HS-5 (cell line): Measurements from ENCODE around the gene LZTR1.

Experiments used
- DNase-seq: peaks from one replicate; pipeline ENCODE4 v3.0.0-alpha.2; 2012; ENCODE audit warnings: low read depth

Gene LZTR1

GRCh38 chr22:20951151-20951931, 30.8 kb upstream of the LZTR1 start:
- DNase-seq, result no peak

GRCh38 chr22:20951932-20952380, 30.1 kb upstream of the LZTR1 start:
- DNase-seq, result no peak

GRCh38 chr22:20952544-20953341, 29.4 kb upstream of the LZTR1 start:
- DNase-seq, result no peak

GRCh38 chr22:20953342-20953608, 28.8 kb upstream of the LZTR1 start:
- DNase-seq, result no peak

GRCh38 chr22:20953668-20954500, 28.2 kb upstream of the LZTR1 start:
- no peak for DNase-seq

GRCh38 chr22:20955548-20955947, 26.5 kb upstream of the LZTR1 start:
- DNase-seq, result no peak

- no peak for DNase-seq
These were observed 25.6 kb upstream of the LZTR1 start for GRCh38 chr22:20956258-20957101.

GRCh38 chr22:20957102-20957682, 24.9 kb upstream of the LZTR1 start:
- no peak for DNase-seq

- DNase-seq, result no peak
These were observed 24.2 kb upstream of the LZTR1 start for GRCh38 chr22:20957683-20958431.

- no peak for DNase-seq
These were observed 22.3 kb upstream of the LZTR1 start for GRCh38 chr22:20959578-20960461.

GRCh38 chr22:20960609-20961008, 21.5 kb upstream of the LZTR1 start:
- DNase-seq, result no peak

- DNase-seq, result no peak
These were observed 19.6 kb upstream of the LZTR1 start for GRCh38 chr22:20962491-20962945.

GRCh38 chr22:20963201-20964052, 18.7 kb upstream of the LZTR1 start:
- no peak for DNase-seq

- DNase-seq, result no peak
These were observed 17.9 kb upstream of the LZTR1 start for GRCh38 chr22:20964090-20964798.

- no peak for DNase-seq
These were observed 17.3 kb upstream of the LZTR1 start for GRCh38 chr22:20964799-20965103.

GRCh38 chr22:20965104-20965887, 16.8 kb upstream of the LZTR1 start:
- DNase-seq, result no peak
